GM19238 (cell line): ENCODE data around the gene ATXN7L3.
"Not testable (repeated sequence)": the region's sequence is repeated elsewhere in the genome, so short reads cannot be mapped to it uniquely, and the experiment has no call there.

Experiments
- DNase-seq: peaks from one replicate; pipeline ENCODE4 v3.0.0; 2011; ENCODE audit warnings: low spot score; ENCODE audit not compliant: insufficient read length

Gene ATXN7L3

GRCh38 chr17:44199553-44200477 lies at the start of gene ATXN7L3:
Gene ATXN7L3, minus strand, starts transcription at chr17:44199884. Its CDS starts 1,814 bp downstream, at chr17:44198070.
- peak; percentile 98 for DNase-seq

GRCh38 chr17:44247876-44248736 lies 48.4 kb upstream of the ATXN7L3 start:
- DNase-seq: no peak

- DNase-seq: no peak
These were observed 47.8 kb upstream of the ATXN7L3 start for GRCh38 chr17:44247440-44247841.

- no peak for DNase-seq
These were observed 41.5 kb upstream of the ATXN7L3 start for GRCh38 chr17:44241106-44241624.

- not testable (repeated sequence) for DNase-seq
These were observed 38.2 kb upstream of the ATXN7L3 start for GRCh38 chr17:44237886-44238285.

- no peak for DNase-seq
These were observed 36.8 kb upstream of the ATXN7L3 start for GRCh38 chr17:44236444-44236991.

- DNase-seq: no peak
These were observed 35.9 kb upstream of the ATXN7L3 start for GRCh38 chr17:44235583-44235936.

- DNase-seq: no peak
These were observed 33.9 kb upstream of the ATXN7L3 start for GRCh38 chr17:44233582-44233981.

GRCh38 chr17:44232061-44232460 lies 32.4 kb upstream of the ATXN7L3 start:
- no peak for DNase-seq

GRCh38 chr17:44230140-44230539 lies 30.5 kb upstream of the ATXN7L3 start:
- no peak for DNase-seq

GRCh38 chr17:44229090-44229489 lies 29.4 kb upstream of the ATXN7L3 start:
- no peak for DNase-seq

GRCh38 chr17:44223541-44224071 lies 23.9 kb upstream of the ATXN7L3 start:
- no peak for DNase-seq

GRCh38 chr17:44222112-44222869 lies 22.6 kb upstream of the ATXN7L3 start:
- peak; percentile 57 for DNase-seq

GRCh38 chr17:44221862-44222111 lies 22.1 kb upstream of the ATXN7L3 start:
- DNase-seq: no peak

GRCh38 chr17:44221084-44221861 lies 21.6 kb upstream of the ATXN7L3 start:
- peak; percentile 76 for DNase-seq

GRCh38 chr17:44220213-44221083 lies 20.8 kb upstream of the ATXN7L3 start:
- peak; percentile 63 for DNase-seq

GRCh38 chr17:44219616-44220212 lies 20.0 kb upstream of the ATXN7L3 start, which contains the start of gene UBTF:
Gene UBTF, minus strand, starts transcription at chr17:44219675. Its CDS starts 1,446 bp downstream, at chr17:44218229.
- peak; percentile 64 for DNase-seq

GRCh38 chr17:44219108-44219615 lies 19.5 kb upstream of the ATXN7L3 start:
- peak; percentile 87 for DNase-seq
